HG02798 (cell line): ENCODE measurements around the gene TLCD5.

Experiments
- ATAC-seq: cut with Tn5 transposase; IDR thresholded peaks from one replicate; pipeline ENCODE4 v1.9.1; 2021; ENCODE audit warnings: mild to moderate bottlenecking; ENCODE audit not compliant: unreplicated experiment, poor library complexity

The TLCD5 gene

DNA sequence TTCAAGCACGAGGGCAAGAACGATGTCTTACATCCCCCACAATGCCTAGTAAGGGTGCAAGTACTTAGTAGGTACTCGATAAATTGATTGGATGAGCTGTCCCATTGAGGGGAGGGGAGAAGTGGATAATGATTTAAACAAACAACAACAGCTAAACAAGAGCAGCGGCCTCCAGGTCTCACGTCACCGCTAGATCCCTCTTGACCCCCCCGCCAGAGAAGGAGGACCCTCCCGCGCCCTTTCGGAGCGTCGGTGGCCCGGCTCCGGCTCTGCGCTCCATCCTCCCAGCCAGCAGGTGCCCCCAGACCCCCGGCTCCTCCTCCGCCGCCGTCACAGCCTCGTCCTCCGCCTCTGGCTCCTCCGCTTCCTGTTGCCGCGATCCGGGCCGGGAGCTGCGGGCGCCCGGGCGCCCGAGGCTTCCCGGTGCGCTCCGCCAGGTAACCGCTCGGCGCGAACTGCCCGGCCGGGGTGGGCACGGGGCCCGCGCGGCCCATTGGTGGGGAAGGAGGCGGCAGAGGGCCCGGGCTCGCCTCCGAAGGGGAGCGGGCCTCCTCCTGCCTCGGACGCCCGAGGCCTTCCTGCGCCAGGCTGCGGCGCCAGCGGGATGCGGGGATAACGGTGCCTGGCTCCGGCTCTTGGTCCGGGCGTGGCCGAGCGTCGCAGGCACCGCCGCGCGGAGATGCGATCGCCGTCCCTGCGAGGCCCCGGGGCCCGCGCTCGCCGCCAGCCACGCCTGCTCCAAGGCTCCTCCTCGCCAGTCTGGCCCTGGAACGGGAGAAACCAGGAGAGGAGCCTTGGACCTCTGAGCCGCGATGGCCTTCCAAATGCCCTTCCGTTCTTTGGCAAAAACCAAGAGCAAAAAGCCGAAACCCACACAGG, at the start of gene TLCD5:
TSS of gene TLCD5 (plus strand) at position 368 of the 879 bp plus-strand sequence. CDS start 2,143 bp downstream, outside the sequence.
- peak; percentile 55 for ATAC-seq

DNA sequence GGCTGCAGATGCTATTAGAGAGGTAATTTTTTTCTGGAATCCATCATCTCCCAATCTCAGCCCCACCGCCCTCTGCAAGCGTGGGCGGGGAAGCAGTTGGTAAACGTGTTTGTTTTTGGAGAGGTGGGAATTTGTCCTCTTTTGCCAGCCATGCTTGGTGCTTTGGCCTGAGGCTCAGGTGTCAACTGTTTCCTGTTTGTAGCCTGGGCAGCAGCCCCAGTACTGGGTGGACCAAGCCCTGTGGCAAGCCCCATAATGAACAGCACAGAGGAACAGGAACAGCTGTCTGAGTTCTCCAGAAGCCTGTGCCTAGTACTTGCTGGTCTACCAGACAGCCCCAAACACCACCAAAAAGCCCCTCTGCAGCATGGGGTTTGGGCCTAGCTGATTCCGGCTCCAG, 45.6 kb upstream of the TLCD5 start:
- no peak for ATAC-seq

DNA sequence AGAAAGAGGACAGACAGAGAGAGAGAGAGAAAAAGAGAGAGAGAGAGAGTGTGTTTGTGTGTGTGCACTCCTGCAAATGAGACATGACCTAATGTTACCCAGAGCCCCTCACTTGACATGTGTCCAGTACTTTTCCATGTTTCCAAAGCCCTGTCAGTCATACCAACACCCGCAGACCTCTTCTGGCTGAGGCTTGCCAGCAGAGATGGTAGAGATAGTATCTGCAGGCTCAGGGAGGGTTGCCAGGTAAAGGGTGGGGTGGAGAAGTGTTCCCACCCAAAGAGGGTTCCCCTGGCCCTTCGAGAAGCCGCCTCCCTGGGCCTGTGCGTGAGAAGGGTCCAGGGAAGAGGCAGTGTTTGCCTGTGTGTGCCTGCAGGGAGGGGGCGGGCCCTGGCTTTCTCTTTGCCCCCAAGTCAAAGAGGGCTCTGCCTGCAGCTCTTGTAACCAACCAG, 44.5 kb upstream of the TLCD5 start:
- no peak for ATAC-seq

DNA sequence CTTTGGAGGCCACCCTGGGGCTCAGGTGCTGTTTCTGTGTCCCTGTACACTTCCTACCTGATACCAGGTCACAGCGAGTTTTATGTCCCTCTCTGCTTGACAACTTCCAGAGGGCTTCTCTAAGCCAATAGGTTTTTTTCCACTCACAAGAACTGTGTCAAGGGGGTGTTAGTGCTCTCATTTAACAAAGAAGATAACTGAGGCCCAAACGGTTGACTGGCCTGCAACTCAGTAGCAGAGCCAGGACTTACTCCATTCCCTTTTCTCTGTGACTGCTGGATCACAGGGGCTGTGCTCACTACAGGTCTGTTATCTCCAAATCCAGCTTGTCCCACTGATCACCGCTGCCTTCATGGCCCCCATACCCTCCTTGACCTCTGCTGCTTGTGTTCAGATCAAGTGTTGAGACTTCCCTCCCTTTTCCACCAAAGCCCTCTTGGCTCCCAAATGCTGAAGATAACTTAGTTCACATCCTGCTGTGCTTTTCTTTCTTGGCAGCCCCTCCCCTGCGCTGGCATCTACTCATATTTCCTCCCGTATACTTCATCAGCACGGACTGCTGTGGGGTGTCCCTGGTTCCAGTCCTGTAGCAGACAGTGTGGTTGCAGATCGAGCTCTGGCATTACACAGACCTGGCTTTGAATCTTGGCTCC, 43.8 kb upstream of the TLCD5 start:
- no peak for ATAC-seq

DNA sequence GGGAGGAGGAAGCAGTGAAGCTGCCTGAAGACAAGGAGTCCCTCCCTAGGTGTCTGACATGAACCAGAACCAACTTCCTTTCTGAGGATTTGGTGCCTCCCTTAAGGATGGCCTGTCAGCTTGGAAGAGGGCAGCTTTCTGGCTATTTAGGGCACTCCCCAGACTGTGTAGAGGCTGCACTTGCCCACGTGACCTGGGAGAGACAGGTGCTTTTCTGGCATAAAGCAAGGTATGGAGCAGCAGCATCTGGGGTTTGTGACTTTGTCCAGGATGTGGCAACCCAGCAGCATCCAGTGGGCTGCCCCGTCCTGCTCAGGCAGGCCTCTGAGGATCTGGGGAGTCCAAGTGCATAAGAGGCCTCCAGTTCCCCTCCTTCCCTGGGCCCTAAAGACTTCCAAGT, 42.0 kb upstream of the TLCD5 start:
- no peak for ATAC-seq

DNA sequence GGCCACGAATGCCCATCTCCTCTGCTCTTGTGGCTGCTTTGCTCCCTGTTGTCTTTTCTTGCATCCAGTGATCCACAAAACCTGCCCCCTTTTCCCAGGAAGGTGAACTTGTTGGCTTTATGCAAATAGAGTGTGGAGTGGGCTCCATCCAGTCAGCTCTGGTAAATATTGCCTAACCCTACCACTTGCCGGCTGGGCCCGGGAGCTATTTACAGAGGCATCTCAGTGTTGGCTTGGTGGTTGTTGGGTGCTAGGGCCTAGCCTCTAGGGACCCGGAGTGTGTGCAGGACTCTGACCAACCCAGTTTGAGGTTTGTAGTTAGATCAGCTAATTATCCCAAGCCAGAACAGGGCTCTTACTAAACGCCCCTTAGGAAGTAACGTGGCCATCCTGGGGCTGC, 40.8 kb upstream of the TLCD5 start:
- ATAC-seq: no peak

DNA sequence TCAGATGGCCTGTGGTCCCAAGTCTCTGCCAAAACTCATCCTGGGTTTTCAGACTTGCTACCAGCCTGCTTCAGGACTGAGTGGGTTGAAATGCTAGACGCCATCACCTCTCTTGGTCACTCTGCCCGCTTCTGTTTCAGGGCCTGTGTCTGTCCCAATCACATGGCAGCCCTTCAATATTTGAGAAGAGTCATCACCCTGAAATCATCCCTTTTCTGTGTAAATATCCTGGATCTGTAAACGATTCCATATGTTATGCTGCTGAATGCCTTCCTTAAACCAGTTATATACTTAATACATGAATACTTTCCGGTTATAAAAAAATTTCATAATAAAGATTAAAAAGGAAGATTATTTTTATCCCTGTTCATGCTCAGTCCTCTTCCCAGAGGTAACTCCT, 39.8 kb upstream of the TLCD5 start:
- no peak for ATAC-seq

DNA sequence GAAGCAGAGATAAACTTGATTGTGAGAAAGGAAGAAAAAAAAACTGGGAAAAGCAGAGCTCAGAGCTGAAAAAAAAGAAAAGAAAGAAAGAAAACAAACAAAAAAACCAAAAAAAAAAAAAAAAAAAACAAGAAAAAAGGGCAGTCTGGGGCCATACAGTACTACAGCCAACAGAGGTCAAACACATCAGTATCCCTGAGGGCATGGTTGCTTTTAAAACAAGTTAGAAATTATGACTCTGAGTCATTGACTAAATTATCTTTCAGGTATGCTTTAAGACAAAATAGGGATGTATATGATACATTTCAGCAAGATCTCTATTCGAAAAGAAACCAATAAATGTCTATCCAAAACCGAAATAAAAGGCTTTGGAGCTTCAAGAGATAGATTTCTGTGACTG, 37.1 kb upstream of the TLCD5 start:
- no peak for ATAC-seq

DNA sequence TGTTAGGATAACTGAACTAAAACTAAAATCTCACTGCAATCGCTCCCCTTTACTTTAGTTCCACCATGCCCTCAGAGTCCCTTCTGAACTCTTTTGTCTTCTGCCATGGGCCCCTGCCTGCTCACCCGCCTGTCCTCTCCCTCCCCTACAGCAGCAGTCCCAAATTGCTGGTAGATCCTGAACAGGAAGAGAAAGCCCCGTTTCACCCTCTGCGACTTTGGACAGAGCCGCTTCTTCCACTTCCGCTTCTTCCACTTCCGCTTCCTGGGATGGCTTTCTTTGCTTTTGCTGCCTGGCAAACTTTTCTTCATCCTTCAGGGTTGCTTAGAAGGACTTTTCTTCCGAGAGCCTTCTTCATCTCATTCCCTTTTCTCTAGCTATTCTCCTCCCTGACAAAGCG, 35.7 kb upstream of the TLCD5 start:
- no peak for ATAC-seq

DNA sequence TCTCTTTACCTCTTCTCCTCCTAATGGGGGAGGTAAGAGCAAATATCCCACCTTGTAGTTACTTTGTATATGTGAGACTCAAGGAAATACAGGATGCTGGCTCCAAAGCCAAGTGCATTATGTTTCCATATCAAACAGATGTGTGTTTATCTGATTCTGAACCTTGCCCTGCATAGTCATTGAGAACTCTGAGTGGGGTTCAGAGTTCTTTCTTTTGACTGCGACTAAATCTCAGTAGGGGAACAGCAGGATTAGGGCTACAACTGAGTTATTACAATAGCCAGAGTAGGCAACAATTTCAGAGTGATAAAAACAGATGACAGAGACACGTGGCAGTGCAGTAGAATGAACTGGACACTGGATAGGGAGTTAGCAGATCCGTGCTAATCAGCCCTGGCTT, 34.1 kb upstream of the TLCD5 start:
- ATAC-seq: no peak

DNA sequence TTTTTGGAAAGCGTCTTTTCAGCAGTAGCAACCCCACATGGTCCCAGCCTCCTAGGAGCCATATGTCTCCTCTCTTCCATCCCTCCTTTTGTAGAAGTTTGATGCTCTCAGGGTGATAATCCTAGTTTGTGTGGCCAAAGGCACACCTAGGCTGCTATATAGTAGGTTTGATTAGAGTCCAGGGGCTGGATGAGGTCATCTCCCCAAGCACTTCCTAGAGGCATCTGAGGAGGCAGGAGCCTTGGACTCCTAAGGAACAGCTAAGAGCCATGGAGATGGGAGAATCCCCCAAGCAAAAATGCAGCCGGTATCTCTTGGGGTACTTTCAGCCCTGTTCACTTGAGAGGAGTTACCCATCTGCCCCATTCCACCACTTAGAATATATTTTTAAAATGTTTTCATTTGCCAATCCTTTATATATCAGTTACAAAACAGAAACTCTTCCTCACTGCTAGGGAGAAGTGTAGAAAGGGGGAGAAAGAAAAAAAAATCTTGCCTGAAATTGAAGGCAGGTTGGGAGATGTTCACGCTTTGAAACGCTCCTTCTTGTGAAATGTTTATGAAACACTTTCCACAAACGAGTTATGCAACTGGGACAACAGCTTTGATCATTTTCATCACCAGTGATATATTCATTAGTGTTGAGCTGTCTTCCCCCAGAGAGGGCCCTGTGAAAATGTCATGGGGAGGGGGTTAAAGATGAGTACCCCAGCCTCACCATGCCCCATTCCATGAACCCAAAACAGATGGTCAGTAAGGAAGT, 31.9 kb upstream of the TLCD5 start:
- ATAC-seq: no peak

DNA sequence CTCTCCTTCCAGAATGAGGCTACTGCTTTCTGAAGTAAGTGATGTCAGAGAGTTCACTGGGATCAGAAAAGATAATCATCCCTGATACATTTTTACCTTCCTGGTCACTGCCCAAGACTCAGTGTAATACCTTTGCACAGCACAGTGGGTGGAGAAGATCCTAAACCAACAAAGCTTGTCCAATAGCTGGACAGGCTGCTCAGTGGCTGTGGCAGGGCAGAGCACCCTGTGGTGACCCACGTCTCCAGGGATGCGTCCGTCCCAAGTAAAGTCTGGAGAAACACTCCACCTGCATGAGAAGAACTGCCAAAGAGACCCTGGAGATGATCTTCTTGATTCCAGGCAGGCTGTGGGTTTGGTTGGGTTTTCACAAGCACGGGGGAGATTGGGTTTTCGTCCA, 31.0 kb upstream of the TLCD5 start:
- no peak for ATAC-seq

DNA sequence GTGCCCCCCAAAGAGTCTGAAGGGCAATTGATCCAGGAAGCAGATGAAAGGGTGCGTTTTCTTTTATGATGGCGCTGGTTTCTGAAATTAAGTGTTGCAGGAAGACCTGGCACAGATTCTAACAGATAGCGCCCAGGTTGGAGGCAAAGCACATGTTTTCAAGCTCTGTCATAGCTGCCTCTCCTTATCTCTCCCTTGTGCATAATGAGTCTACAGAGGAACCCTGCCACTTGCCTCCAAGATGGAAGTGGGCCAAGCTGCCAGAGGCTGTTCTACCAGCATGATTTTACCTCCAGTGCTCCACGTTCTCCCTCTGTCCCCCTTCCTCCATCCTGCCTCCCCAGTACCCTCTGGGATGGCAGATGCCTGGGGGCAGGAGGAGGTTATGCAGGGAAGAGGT, 30.0 kb upstream of the TLCD5 start:
- no peak for ATAC-seq

DNA sequence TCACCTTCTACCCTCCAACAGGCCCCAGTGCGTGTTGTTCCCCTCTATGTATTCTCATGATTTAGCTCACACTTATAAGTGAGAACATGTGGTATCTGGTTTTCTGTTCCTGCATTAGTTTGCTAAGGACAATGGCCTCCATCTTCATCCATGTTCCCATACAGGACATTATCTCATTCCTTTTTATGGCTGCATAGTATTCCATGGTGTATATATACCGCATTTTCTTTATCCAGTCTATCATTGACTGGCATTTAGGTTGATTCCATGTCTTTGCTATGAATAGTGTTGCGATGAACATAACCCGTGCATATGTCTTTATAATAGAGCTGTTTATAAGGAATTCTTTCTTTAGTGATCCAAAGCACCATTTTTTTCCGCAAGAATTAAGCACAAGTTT, 28.5 kb upstream of the TLCD5 start:
- no peak for ATAC-seq

DNA sequence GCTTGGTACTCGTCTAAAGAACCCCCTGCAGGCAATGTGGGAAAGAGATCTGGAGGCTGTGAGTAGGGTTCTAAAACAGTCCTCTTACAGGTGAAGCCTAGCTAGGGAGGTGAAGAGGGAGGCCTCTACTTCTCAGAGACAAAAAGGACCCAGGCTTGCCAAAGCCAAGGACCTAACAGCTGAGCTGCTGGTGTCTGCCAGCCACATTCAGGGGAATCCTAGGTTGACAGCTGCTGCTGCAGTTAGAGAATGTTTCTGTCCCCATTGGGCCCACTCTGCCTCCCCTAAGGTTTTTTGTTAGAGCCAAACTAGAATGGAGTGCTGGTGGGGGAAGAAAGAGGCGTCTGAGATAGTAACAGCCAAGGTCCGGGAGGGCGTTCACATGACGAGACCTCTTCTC, 26.6 kb upstream of the TLCD5 start:
- no peak for ATAC-seq

DNA sequence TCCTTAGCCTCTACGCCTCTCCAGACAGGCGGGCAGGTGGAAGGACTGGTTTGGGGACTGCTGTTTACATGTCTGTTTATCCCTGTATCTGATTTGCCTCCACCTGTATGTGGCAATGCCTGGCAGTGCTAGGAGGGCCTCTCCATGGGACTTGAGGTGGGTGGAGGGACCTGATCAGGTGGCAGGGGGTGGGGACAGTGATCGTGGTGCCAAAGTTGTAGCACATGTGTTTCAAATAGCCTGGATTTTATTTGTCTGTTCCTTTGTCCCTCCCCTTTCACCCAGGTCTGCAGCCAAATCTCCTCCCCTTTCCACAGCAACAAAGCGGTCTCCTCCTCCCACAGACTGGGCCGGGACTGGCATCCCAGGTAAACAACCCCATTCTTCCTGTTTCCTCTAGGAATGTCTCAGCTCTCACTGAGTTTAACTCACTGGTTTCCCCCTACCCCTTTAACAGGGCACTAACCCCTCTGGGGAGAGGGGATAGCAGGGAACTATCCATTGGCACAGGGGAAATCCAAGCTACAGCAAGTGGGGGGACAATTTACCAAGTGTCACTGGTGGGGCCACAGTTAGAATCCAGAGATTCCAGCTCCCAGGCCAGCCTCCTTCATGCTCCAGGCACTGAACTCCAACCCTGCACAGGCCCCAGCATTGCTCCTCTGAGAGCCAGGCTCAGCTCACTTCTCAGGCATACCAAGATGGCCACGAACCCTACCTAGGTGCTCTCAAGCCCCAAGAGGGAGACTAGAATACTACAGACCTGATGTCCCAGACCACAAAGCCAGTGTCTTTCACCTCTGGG, 22.9 kb upstream of the TLCD5 start:
- no peak for ATAC-seq

DNA sequence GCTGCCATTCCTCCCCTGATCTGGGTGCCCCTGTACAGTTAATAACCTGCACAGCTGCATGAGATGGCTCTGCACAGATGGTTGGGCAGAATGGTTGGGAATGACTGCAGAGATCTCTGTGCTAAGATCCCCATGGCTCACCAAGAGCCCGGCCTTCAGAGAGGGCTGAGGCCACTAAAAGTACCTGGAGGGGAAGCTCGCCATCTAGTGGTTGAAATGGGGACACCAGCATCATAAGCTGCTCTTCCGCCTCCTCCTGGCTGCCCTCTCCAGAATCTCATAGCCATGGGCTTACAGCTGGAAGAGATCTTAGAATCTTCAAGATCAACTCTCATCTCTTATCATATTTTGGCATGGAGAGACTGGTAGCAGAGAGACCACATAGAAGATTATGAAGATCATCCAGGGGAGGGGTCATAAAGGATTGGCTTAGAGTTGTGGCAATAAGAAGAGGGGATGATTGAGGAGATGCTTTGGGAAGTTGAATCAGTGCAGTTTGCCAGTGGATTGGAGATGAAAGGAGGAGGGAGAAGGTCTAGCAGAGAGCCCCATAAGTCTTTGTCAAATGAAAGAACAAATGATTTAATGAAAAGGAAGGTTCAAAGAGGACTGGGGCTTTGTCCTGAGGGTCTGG, 22.0 kb upstream of the TLCD5 start:
- ATAC-seq: peak; percentile 81

DNA sequence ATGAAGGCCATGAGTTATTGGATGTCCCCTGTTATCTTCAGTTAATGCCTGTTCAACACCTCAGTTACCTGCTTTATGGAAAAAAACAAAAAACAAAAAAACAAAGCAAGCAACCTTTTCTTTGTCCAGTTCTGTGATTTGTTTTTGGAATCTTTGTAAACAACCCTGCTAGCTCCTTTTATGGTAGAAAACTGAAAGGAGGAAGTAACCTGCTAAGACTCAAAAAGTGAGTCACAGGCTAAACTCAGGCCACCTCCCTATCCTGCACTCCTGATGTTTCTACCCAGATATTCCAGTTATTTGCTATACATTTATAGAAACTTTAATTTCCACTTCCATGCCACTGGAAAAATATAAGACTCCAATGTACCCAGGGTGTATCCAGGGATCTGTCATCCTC, 20.6 kb upstream of the TLCD5 start:
- ATAC-seq: no peak

DNA sequence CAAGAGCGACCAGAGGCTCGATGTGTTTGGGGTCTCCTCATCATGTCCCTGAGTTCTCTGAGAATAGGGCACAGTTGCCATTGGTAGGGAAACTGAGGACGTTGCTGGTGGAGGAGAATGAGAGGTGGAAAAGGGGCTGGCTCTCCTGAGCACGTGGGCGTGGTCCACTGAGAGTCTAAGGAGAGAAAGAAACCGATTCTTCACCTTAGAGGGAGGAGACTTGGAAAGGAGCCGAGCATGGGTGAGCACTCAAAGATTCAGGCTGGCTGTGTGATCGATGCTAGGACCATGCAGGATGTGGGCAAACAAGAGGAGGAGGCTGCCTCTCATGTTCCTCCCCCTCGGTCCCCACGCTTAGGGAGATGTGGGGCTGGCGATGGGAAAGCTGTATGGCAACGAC, 19.8 kb upstream of the TLCD5 start:
- ATAC-seq: no peak
